H9 (cell line): ENCODE results near the gene CYP19A1. TPM values are rescaled to one million over a fixed set of nuclear protein-coding genes. Genes with fewer than 3 reads are reported as not detected.

Experiments
- DNase-seq: peaks from one replicate; pipeline ENCODE4 v3.0.0-alpha.2; 2017
- H2AFZ ChIP-seq: one replicate; pipeline ENCODE4 v1.6.1; 2013; ENCODE audit warnings: mild to moderate bottlenecking, low read length, control low read depth, moderate library complexity
- H2AK5ac ChIP-seq: 2 replicates; pipeline ENCODE4 v1.6.1; 2013; ENCODE audit warnings: low read length, control low read depth, mixed read lengths; ENCODE audit not compliant: insufficient read length
- H2BK120ac ChIP-seq: one replicate; pipeline ENCODE4 v1.6.1; 2013; ENCODE audit warnings: low read depth, mild to moderate bottlenecking, low read length, control low read depth, inconsistent platforms; ENCODE audit not compliant: poor library complexity, severe bottlenecking
- H2BK12ac ChIP-seq: 2 replicates; pipeline ENCODE4 v1.6.1; 2013; ENCODE audit warnings: low read length, control low read depth, mixed read lengths, low read depth; ENCODE audit not compliant: insufficient read length
- H2BK15ac ChIP-seq: 2 replicates; pipeline ENCODE4 v1.6.1; 2013; ENCODE audit warnings: low read depth, low read length, control low read depth
- H2BK20ac ChIP-seq: one replicate; pipeline ENCODE4 v1.6.1; 2013; ENCODE audit warnings: low read depth, mild to moderate bottlenecking, low read length, control low read depth, inconsistent platforms; ENCODE audit not compliant: poor library complexity, severe bottlenecking
- H2BK5ac ChIP-seq: 2 replicates; pipeline ENCODE4 v1.6.1; 2013; ENCODE audit warnings: low read length, control low read depth, mixed read lengths; ENCODE audit not compliant: insufficient read length
- H3K14ac ChIP-seq: 2 replicates; pipeline ENCODE4 v1.6.1; 2013; ENCODE audit warnings: low read length, control low read depth; ENCODE audit not compliant: insufficient read depth
- H3K18ac ChIP-seq: 2 replicates; pipeline ENCODE4 v1.6.1; 2013; ENCODE audit warnings: low read depth, mild to moderate bottlenecking, mixed read lengths, low read length, control low read depth; ENCODE audit not compliant: insufficient read length
- H3K23ac ChIP-seq: 2 replicates; pipeline ENCODE4 v1.6.1; 2013; ENCODE audit warnings: low read length, control low read depth, mixed read lengths, low read depth; ENCODE audit not compliant: insufficient read length
- H3K23me2 ChIP-seq: 2 replicates; pipeline ENCODE4 v1.6.1; 2013; ENCODE audit warnings: low read depth, mild to moderate bottlenecking, mixed read lengths, low read length, control low read depth; ENCODE audit not compliant: insufficient read length, poor library complexity, severe bottlenecking
- H3K27ac ChIP-seq: 2 replicates; pipeline ENCODE4 v1.5.1; 2013; ENCODE audit warnings: low read length, control low read depth, mixed read lengths, low read depth; ENCODE audit not compliant: insufficient read length
- H3K27me3 ChIP-seq: 2 replicates; pipeline ENCODE4 v1.6.1; 2013; ENCODE audit warnings: low read length, control low read depth, inconsistent platforms; ENCODE audit not compliant: insufficient read depth
- H3K4ac ChIP-seq: 2 replicates; pipeline ENCODE4 v1.6.1; 2013; ENCODE audit warnings: low read depth, mild to moderate bottlenecking, control low read depth, inconsistent platforms, low read length, moderate library complexity
- H3K4me1 ChIP-seq: 2 replicates; pipeline ENCODE4 v1.6.1; 2013; ENCODE audit warnings: low read length, control low read depth, inconsistent platforms; ENCODE audit not compliant: insufficient read depth
- H3K4me2 ChIP-seq: 2 replicates; pipeline ENCODE4 v1.6.1; 2013; ENCODE audit warnings: low read length, control low read depth, mixed read lengths; ENCODE audit not compliant: insufficient read length, insufficient read depth
- H3K56ac ChIP-seq: 2 replicates; pipeline ENCODE4 v1.6.1; 2013; ENCODE audit warnings: low read depth, mild to moderate bottlenecking, mixed read lengths, low read length, control low read depth; ENCODE audit not compliant: insufficient read length
- H3K79me1 ChIP-seq: 2 replicates; pipeline ENCODE4 v1.6.1; 2013; ENCODE audit warnings: low read depth, mild to moderate bottlenecking, moderate library complexity, low read length, control low read depth, inconsistent platforms; ENCODE audit not compliant: insufficient read depth, poor library complexity, severe bottlenecking
- H3K79me2 ChIP-seq: 2 replicates; pipeline ENCODE4 v1.6.1; 2013; ENCODE audit warnings: low read length, control low read depth, inconsistent platforms; ENCODE audit not compliant: insufficient read depth
- H3K9ac ChIP-seq: 2 replicates; pipeline ENCODE4 v1.6.1; 2013; ENCODE audit warnings: low read length, control low read depth, mixed read lengths; ENCODE audit not compliant: insufficient read length; ENCODE audit errors: extremely low read depth
- H3K9me3 ChIP-seq: one replicate; pipeline ENCODE4 v1.6.1; 2013; ENCODE audit warnings: low read depth, low read length, inconsistent platforms; ENCODE audit not compliant: control insufficient read depth
- H3T11ph ChIP-seq: one replicate; pipeline ENCODE4 v1.6.1; 2013; ENCODE audit warnings: mild to moderate bottlenecking, low read length, control low read depth, inconsistent platforms
- H4K20me1 ChIP-seq: one replicate; pipeline ENCODE4 v1.6.1; 2013; ENCODE audit not compliant: control insufficient read depth, insufficient read length, insufficient read depth
- H4K5ac ChIP-seq: 2 replicates; pipeline ENCODE4 v1.6.1; 2013; ENCODE audit warnings: low read depth, mild to moderate bottlenecking, mixed read lengths, low read length, control low read depth; ENCODE audit not compliant: insufficient read length
- H4K8ac ChIP-seq: replicated peaks from 2 replicates; pipeline ENCODE4 v1.6.1; 2013; ENCODE audit warnings: low read length, control low read depth, mixed read lengths, low read depth; ENCODE audit not compliant: insufficient read length
- H4K91ac ChIP-seq: 2 replicates; pipeline ENCODE4 v1.6.1; 2013; ENCODE audit warnings: low read depth, mild to moderate bottlenecking, moderate library complexity, mixed read lengths, low read length, control low read depth; ENCODE audit not compliant: insufficient read length
- H3K27ac Mint-ChIP-seq, 3 experiments: 2 replicates in 2 of 3; 3 replicates in 1 of 3; pipeline ENCODE4 v1.8.0; 2020 to 2021; ENCODE audit warnings: mixed read lengths in 3 of 3, mild to moderate bottlenecking in 1 of 3, moderate library complexity in 1 of 3
- H3K27me3 Mint-ChIP-seq: 2 replicates; pipeline ENCODE4 v1.8.0; 2021; ENCODE audit warnings: low read depth, mild to moderate bottlenecking, moderate library complexity, mixed read lengths
- H3K36me3 Mint-ChIP-seq, 3 experiments: 2 replicates in 2 of 3; 3 replicates in 1 of 3; pipeline ENCODE4 v1.8.0; 2020 to 2021; ENCODE audit warnings: low read depth in 3 of 3, mixed read lengths in 3 of 3; ENCODE audit not compliant: insufficient read depth in 1 of 3
- H3K4me1 Mint-ChIP-seq, 2 experiments: 2 replicates each; pipeline ENCODE4 v1.8.0; 2020; ENCODE audit warnings: mixed read lengths in 2 of 2
- H3K4me3 Mint-ChIP-seq, 2 experiments: 2 replicates in 1 of 2; 3 replicates in 1 of 2; pipeline ENCODE4 v1.8.0; 2020 to 2021; ENCODE audit warnings: mild to moderate bottlenecking in 2 of 2, mixed read lengths in 2 of 2, moderate library complexity in 1 of 2
- H3K9me3 Mint-ChIP-seq, 2 experiments: 2 replicates in 1 of 2; 3 replicates in 1 of 2; pipeline ENCODE4 v1.8.0; 2020; ENCODE audit warnings: mild to moderate bottlenecking in 2 of 2, mixed read lengths in 2 of 2, moderate library complexity in 1 of 2
- CTCF ChIP-seq: fragments of 200-600 bp; sonication (generic); conservative IDR thresholded peaks from 3 replicates; pipeline ENCODE4 v1.8.0; 2021; ENCODE audit warnings: antibody characterized with exemption, mild to moderate bottlenecking
- WGBS: extraction: QIAGEN DNeasy Blood & Tissue Kit; methylation state at CpG from one replicate; pipeline ENCODE4 v1.1.7; 2013; ENCODE audit warnings: missing lambda C conversion rate, low lambda C conversion rate, mixed read lengths; ENCODE audit not compliant: insufficient read length; ENCODE audit errors: extremely low coverage; 5-methylcytosine and 5-hydroxymethylcytosine counted together
- total RNA-seq: library from RNA; stranded (reverse); gene quantifications from 2 replicates; pipeline ENCODE4 v1.2.1, GENCODE V29; 2021

CYP19A1 gene
- total RNA-seq, 1 experiment from 2014 or later, result not detected

GRCh38 chr15:51333571-51333970 lies 4.8 kb downstream of the CYP19A1 start:
- H3K56ac ChIP-seq, result no peak overlapping the region
- no peak overlapping the region for H3K27ac ChIP-seq
- H2BK5ac ChIP-seq, result no peak overlapping the region
- H3K36me3 Mint-ChIP-seq, result no peaks in the 10 kb centered on the region
- H4K5ac ChIP-seq, result no peak overlapping the region
- no peak overlapping the region for H2AK5ac ChIP-seq
- H4K20me1 ChIP-seq, result no peaks in the 10 kb centered on the region
- H3K23ac ChIP-seq, result no peak overlapping the region
- no peaks in the 10 kb centered on the region for H3K4me1 Mint-ChIP-seq
- no peaks in the 10 kb centered on the region for H3K23me2 ChIP-seq
- H3K4me1 ChIP-seq, result no peaks in the 10 kb centered on the region
- no peak overlapping the region for H3T11ph ChIP-seq
- no peak overlapping the region for H2AFZ ChIP-seq
- H2BK120ac ChIP-seq, result no peak overlapping the region
- H3K18ac ChIP-seq, result no peak overlapping the region
- no peak overlapping the region for H3K27ac Mint-ChIP-seq
- H2BK20ac ChIP-seq, result no peak overlapping the region
- H3K4ac ChIP-seq, result no peak overlapping the region
- H3K4me2 ChIP-seq, result no peak overlapping the region
- no peaks in the 10 kb centered on the region for H3K79me1 ChIP-seq
- H3K9me3 ChIP-seq, result no peaks in the 10 kb centered on the region
- WGBS, result no CpG with 5 or more reads among the region's 2 CpGs
- H3K9me3 Mint-ChIP-seq, result no peaks in the 10 kb centered on the region
- H4K91ac ChIP-seq, result no peak overlapping the region
- no peak overlapping the region for H3K4me3 Mint-ChIP-seq
- H3K14ac ChIP-seq, result no peak overlapping the region
- H3K9ac ChIP-seq, result no peak overlapping the region
- no peak for TF ChIP-seq CTCF
- no peak for DNase-seq
- H3K27me3 ChIP-seq, result no peaks in the 10 kb centered on the region
- no peak overlapping the region for H2BK12ac ChIP-seq
- peaks cover 23% of the 10 kb centered on the region for H3K27me3 Mint-ChIP-seq
- H3K79me2 ChIP-seq, result no peaks in the 10 kb centered on the region
- H4K8ac ChIP-seq, result no peak overlapping the region
- H2BK15ac ChIP-seq, result no peak overlapping the region
